Liver (tissue), 9 donors: ENCODE results near the gene CGB3. TPM values are rescaled to one million over a fixed set of nuclear protein-coding genes. Genes with fewer than 3 reads are reported as not detected.

Experiments
- DNase-seq: peaks from one replicate; pipeline ENCODE4 v3.0.0-alpha.2; 2017; ENCODE audit warnings: low spot score
- H3K27ac ChIP-seq, 2 donors: one replicate each; pipeline ENCODE4 v1.7.0; 2013; ENCODE audit warnings: inconsistent platforms in 2 of 2, low read length in 2 of 2, control low read depth in 1 of 2, low read depth in 1 of 2, mild to moderate bottlenecking in 1 of 2
- H3K27me3 ChIP-seq, 4 donors: one replicate each; pipeline versions ENCODE4 v1.6.1 to v1.7.0; 2013; ENCODE audit warnings: low read length in 3 of 4, inconsistent platforms in 1 of 4, mild to moderate bottlenecking in 1 of 4, moderate library complexity in 1 of 4; ENCODE audit not compliant: control insufficient read depth in 4 of 4, insufficient read depth in 4 of 4
- H3K36me3 ChIP-seq, 4 donors: one replicate each; pipeline versions ENCODE4 v1.6.1 to v1.7.0; 2013; ENCODE audit warnings: low read length in 3 of 4, mild to moderate bottlenecking in 3 of 4, low read depth in 1 of 4, moderate library complexity in 1 of 4; ENCODE audit not compliant: control insufficient read depth in 4 of 4, insufficient read depth in 3 of 4
- H3K4me1 ChIP-seq, 4 donors: one replicate each; pipeline versions ENCODE4 v1.6.1 to v1.7.0; 2013; ENCODE audit warnings: low read length in 3 of 4, mild to moderate bottlenecking in 3 of 4, moderate library complexity in 1 of 4; ENCODE audit not compliant: control insufficient read depth in 4 of 4, insufficient read depth in 4 of 4
- H3K4me3 ChIP-seq, 3 donors: one replicate each; pipeline versions ENCODE4 v1.6.1 to v1.7.0; 2013; ENCODE audit warnings: low read length in 3 of 3, control low read depth in 1 of 3, low read depth in 1 of 3, mild to moderate bottlenecking in 1 of 3
- H3K9ac ChIP-seq, 2 donors: one replicate each; pipeline ENCODE4 v1.7.0; 2013; ENCODE audit warnings: low read length in 2 of 2, mild to moderate bottlenecking in 2 of 2, moderate library complexity in 2 of 2, control low read depth in 1 of 2, low read depth in 1 of 2
- H3K9me3 ChIP-seq, 4 donors: one replicate each; pipeline versions ENCODE4 v1.6.1 to v1.7.0; 2013; ENCODE audit warnings: low read length in 3 of 4; ENCODE audit not compliant: control insufficient read depth in 4 of 4
- CTCF ChIP-seq: fragments of 150-350 bp; IDR thresholded peaks from 2 replicates; pipeline ENCODE4 v1.5.1; 2017; ENCODE audit warnings: improper control_type of control experiment, low read depth, low read length; ENCODE audit not compliant: missing input control
- EGR1 ChIP-seq, 2 donors: IDR thresholded peaks; 2 replicates each; pipeline ENCODE4 v1.6.1; 2016 to 2018; ENCODE audit warnings: antibody characterized with exemption in 2 of 2, low read depth in 2 of 2
- FOXA1 ChIP-seq: IDR thresholded peaks from 2 replicates; pipeline ENCODE4 v1.6.1; 2016; ENCODE audit warnings: antibody characterized with exemption
- FOXA2 ChIP-seq: IDR thresholded peaks from 2 replicates; pipeline ENCODE4 v1.6.1; 2016; ENCODE audit warnings: antibody characterized with exemption
- GABPA ChIP-seq, 2 donors: IDR thresholded peaks in 1 of 2; conservative IDR thresholded peaks in 1 of 2; 2 replicates each; pipeline ENCODE4 v1.6.1; 2016; ENCODE audit warnings: antibody characterized with exemption in 2 of 2, mild to moderate bottlenecking in 1 of 2, moderate library complexity in 1 of 2
- HNF4A ChIP-seq, 2 donors: conservative IDR thresholded peaks; 2 replicates each; pipeline ENCODE4 v1.6.1; 2016; ENCODE audit warnings: antibody characterized with exemption in 2 of 2, mild to moderate bottlenecking in 2 of 2
- HNF4G ChIP-seq: IDR thresholded peaks from 2 replicates; pipeline ENCODE4 v1.6.1; 2016; ENCODE audit warnings: antibody characterized with exemption
- JUND ChIP-seq, 2 donors: IDR thresholded peaks; 2 replicates each; pipeline ENCODE4 v1.6.1; 2016; ENCODE audit warnings: antibody characterized with exemption in 2 of 2
- NR2F2 ChIP-seq: IDR thresholded peaks from 2 replicates; pipeline ENCODE4 v1.6.1; 2016; ENCODE audit warnings: antibody characterized with exemption
- RAD21 ChIP-seq, 2 donors: IDR thresholded peaks; 2 replicates each; pipeline ENCODE4 v1.6.1; 2016; ENCODE audit warnings: antibody characterized with exemption in 2 of 2, mild to moderate bottlenecking in 2 of 2
- REST ChIP-seq: IDR thresholded peaks from 2 replicates; pipeline ENCODE4 v1.6.1; 2016; ENCODE audit warnings: antibody characterized with exemption, mild to moderate bottlenecking
- RXRA ChIP-seq, 2 donors: IDR thresholded peaks; 2 replicates each; pipeline ENCODE4 v1.6.1; 2017 to 2018; ENCODE audit warnings: antibody characterized with exemption in 2 of 2, mild to moderate bottlenecking in 1 of 2
- SP1 ChIP-seq: IDR thresholded peaks from 2 replicates; pipeline ENCODE4 v1.6.1; 2018; ENCODE audit warnings: antibody characterized with exemption, mild to moderate bottlenecking
- TAF1 ChIP-seq: conservative IDR thresholded peaks from 2 replicates; pipeline ENCODE4 v1.6.1; 2016; ENCODE audit warnings: antibody characterized with exemption, mild to moderate bottlenecking
- ZBTB33 ChIP-seq: IDR thresholded peaks from 2 replicates; pipeline ENCODE4 v1.6.1; 2016; ENCODE audit warnings: antibody characterized with exemption
- WGBS: extraction: QIAGEN DNeasy Blood & Tissue Kit; methylation state at CpG from one replicate; pipeline ENCODE4 v1.1.7; 2013; 5-methylcytosine and 5-hydroxymethylcytosine counted together
- polyA plus RNA-seq, 2 donors: library from polyadenylated mRNA; stranded (reverse) in 1 of 2; unstranded in 1 of 2; fragments of 200-250 nt in 1 of 2; fragments of >200 nt in 1 of 2; fragmentation: Nextera tagmentation in 1 of 2; extraction: Ambion mirVana in 1 of 2; gene quantifications; one replicate each; pipeline versions ENCODE4 v1.2.1 to v1.2.3, GENCODE V29; 2013 to 2015
- total RNA-seq, 2 donors: library from RNA; depleted of rRNA; stranded (reverse); fragments of >200 nt; gene quantifications; one replicate each; pipeline ENCODE4 v1.2.3, GENCODE V29; 2014
- TF ChIP-seq, protein P1 (sequence below): IDR thresholded peaks from 2 replicates; pipeline ENCODE4 v1.6.1; 2016; ENCODE audit warnings: antibody characterized with exemption
- TF ChIP-seq, protein P2 (sequence below): IDR thresholded peaks from 2 replicates; pipeline ENCODE4 v1.6.1; 2016; ENCODE audit warnings: antibody characterized with exemption
- donor health status: healthy.
- donor health status: healthy.
- donor health status: healthy.
- donor health status: healthy.
- donor health status: healthy.

Gene CGB3
- total and polyA plus RNA-seq, 4 donors: not detected

- 95% methylated on average over 21 of the region's 21 CpGs for WGBS
- Histone ChIP-seq H3K36me3 (no peaks in the 10 kb centered on the region), H3K9ac (no peak overlapping the region), H3K27me3 (peaks cover 3 to 8% (median 3%) of the 10 kb centered on the region in 4 donors), H3K27ac (no peak overlapping the region), H3K9me3 (no peaks in the 10 kb centered on the region), H3K4me3 (no peak overlapping the region), H3K4me1 (peaks cover 0 to 4% (median 1%) of the 10 kb centered on the region in 4 donors)
- DNase-seq: no peak
- TF ChIP-seq, protein P1, sequence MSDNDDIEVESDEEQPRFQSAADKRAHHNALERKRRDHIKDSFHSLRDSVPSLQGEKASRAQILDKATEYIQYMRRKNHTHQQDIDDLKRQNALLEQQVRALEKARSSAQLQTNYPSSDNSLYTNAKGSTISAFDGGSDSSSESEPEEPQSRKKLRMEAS: no peak
- TF ChIP-seq ZBTB33 (no peak), EGR1 (IDR thresholded peaks at IDR 0.05; ENCODE audit: low read depth in 2 of 2) (no peak), CTCF (no peak), SP1 (no peak), HNF4A (conservative IDR thresholded peaks at IDR 0.05) (no peak), REST (no peak), RXRA (IDR thresholded peaks at IDR 0.05) (no peak), FOXA1 (no peak)
Measured at GRCh38 chr19:49070416-49070815, 46.3 kb upstream of the CGB3 start.

GRCh38 chr19:49069026-49069425 lies 44.9 kb upstream of the CGB3 start:
- no peaks in the 10 kb centered on the region for H3K4me1 ChIP-seq
- H3K27me3 ChIP-seq: peaks cover 3 to 8% (median 3%) of the 10 kb centered on the region in 4 donors
- H3K36me3 ChIP-seq: no peaks in the 10 kb centered on the region
- H3K9ac ChIP-seq: no peak overlapping the region
- WGBS: 93% methylated on average over 9 of the region's 9 CpGs
- no peak overlapping the region for H3K4me3 ChIP-seq
- H3K9me3 ChIP-seq: no peaks in the 10 kb centered on the region
- H3K27ac ChIP-seq: no peak overlapping the region
- no peak for DNase-seq
- TF ChIP-seq HNF4A (conservative IDR thresholded peaks at IDR 0.05): no peak
- TF ChIP-seq SP1: no peak
- no peak for TF ChIP-seq ZBTB33
- no peak for TF ChIP-seq HNF4G
- no peak for TF ChIP-seq TAF1
- TF ChIP-seq JUND (IDR thresholded peaks at IDR 0.05): no peak
- no peak for TF ChIP-seq GABPA (IDR thresholded peaks at IDR 0.05 in 1 of 2, conservative IDR thresholded peaks at IDR 0.05 in 1 of 2)
- TF ChIP-seq RAD21 (IDR thresholded peaks at IDR 0.05): no peak
- no peak for TF ChIP-seq RXRA (IDR thresholded peaks at IDR 0.05)
- TF ChIP-seq, protein P2, sequence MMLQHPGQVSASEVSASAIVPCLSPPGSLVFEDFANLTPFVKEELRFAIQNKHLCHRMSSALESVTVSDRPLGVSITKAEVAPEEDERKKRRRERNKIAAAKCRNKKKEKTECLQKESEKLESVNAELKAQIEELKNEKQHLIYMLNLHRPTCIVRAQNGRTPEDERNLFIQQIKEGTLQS: no peak
- no peak for TF ChIP-seq REST
- TF ChIP-seq NR2F2: no peak
- TF ChIP-seq, protein P1: no peak
- TF ChIP-seq FOXA2: no peak
